Umbilical cord (tissue), 2 donors: ENCODE measurements around the gene MGAM2. TPM values are rescaled to one million over a fixed set of nuclear protein-coding genes. Genes with fewer than 3 reads are reported as not detected.

Experiments used
- DNase-seq: peaks from one replicate; pipeline ENCODE4 v3.0.0-alpha.2; 2015; ENCODE audit warnings: low spot score
- total RNA-seq: library from RNA; depleted of rRNA; stranded (reverse); fragments of >200 nt; gene quantifications from one replicate; pipeline ENCODE4 v1.2.3, GENCODE V29; 2014; ENCODE audit warnings: low replicate concordance; ENCODE audit not compliant: insufficient read depth

Gene MGAM2
- total RNA-seq, 1 donor from 2014 or later = 2.9 TPM

GRCh38 chr7:142175594-142175993, 64.1 kb downstream of the MGAM2 start:
- DNase-seq = no peak

- no peak for DNase-seq
Observed at GRCh38 chr7:142176901-142177300, 65.4 kb downstream of the MGAM2 start.

GRCh38 chr7:142177869-142178268, 66.4 kb downstream of the MGAM2 start:
- DNase-seq = no peak

- no peak for DNase-seq
Observed at GRCh38 chr7:142180426-142180825, 68.9 kb downstream of the MGAM2 start.

DNA sequence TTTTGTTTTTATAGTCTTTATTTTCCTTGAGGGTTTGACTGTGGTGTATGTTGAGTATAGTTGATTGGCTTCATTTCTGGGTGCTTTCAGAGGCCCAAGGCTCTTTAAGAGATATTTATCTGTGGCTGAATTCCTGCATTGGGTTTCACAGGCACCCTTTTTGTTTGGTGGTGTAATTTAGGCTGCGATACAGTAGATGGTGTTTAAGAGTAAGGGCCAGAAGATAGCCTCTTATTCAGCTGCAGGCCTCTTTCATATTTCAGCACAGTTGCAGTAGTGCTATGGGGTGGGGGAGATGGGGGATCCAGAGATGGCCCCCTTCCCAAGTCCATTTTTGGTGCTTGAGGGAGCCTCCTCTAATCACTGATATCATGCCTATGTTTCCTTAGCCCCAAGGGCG, 69.7 kb downstream of the MGAM2 start:
- DNase-seq = no peak

GRCh38 chr7:142181966-142182365, 70.4 kb downstream of the MGAM2 start:
- no peak for DNase-seq

DNA sequence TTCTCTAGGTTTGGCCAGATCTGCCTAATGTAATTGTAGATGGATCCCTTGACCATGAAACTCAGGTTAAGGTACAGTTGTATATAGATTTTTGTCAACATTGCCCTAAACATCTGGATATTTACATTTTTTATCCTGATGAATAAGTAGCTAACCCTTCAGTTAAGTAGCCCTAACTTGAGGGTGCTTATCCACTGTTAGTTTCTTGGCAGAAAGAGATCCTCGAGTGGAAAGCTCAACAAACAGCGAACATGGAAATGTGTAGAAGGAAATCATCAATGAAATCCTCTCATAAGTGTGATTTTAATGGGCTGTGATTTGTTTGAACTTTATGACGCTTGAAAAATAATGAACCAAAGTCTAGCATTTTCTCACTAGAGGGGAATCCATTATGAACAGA, 73.6 kb downstream of the MGAM2 start:
- DNase-seq = no peak

GRCh38 chr7:142185801-142186200, 74.3 kb downstream of the MGAM2 start:
- DNase-seq = no peak

DNA sequence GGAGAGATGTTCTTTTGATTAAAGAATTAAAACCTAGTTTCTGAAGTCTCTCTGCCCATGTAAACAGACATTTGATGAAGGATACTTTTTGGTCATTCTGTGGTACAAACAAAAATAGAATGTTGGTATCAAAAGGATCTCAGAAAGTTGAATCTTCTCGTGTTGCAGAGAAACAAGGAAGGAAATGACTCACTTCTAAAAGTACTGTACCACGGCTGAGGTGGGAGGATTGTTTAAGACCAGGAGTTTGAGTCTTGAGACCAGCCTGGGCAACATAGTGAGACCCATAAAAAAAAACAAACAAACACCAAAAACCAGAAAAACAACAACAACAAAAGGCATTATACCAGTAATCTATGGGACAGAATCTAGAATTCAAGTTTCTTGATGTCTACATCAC, 76.6 kb downstream of the MGAM2 start:
- no peak for DNase-seq

DNA sequence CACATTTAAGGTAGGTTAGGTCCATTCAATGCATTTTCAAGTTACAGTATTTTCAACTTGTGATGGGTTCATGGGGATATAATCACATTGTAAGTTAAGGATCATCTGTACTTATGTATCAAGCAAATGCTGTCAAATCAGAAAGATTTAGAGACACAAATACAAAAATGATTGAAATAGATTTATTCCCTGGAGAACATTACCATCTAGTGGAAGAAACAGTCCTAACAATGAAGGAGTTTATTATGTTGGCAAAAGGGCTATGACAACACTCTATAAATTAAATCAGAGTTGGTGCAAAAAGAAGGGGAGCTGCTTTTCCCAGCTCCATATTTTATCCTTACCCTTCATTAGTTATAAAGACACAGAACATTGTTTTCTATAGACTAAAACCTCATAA, 77.3 kb downstream of the MGAM2 start:
- peak; percentile 4 for DNase-seq

DNA sequence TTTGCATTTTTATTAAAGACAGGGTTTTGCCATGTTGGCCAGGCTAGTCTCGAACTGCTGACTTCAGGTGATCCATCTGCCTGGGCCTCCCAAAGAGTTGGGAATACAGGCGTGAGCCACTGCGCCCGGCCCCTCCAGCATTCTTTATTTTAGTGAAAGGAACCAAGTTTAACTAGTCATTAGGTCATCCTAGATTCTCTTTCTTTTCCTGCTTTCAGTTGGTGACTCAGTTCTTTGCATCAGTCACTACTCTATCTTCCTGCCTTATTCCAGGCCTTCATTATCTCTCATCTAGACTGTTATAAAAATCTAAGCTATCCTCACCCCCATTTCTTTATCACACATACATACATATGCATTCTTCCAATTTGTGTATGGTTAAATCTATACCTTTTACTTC, 82.7 kb downstream of the MGAM2 start:
- DNase-seq = no peak

GRCh38 chr7:142196066-142196840, 84.7 kb downstream of the MGAM2 start:
- no peak for DNase-seq

- DNase-seq = no peak
Observed at GRCh38 chr7:142200206-142200605, 88.7 kb downstream of the MGAM2 start.

DNA sequence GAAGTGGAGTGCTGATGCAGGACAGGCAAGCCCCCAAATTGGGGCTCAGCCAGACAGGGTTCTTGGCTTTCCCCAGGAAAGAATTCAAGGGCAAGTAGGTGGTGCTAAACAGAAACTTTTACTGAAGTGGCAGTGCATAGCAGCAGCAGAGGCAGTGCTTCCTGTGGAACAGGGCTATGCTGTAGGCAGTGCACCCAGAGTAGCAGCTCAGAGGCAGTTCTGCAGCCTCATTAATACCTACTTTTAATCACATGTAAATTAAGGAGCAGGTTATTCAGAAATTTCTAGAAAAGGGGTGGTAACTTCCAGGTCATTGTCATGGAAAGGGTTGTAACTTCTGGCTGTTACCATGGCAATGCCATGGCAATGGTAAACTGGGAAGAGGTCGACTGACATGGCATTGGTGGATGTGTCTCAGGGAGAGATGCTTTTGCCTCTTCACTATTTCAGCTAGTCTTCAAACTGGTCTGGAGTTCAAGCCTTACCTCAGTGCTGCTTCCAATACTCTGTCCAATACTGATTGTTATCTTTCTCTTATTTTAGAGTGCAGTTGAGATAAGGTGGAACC, 117.1 kb downstream of the MGAM2 start:
- no peak for DNase-seq

GRCh38 chr7:142231716-142232115, 120.2 kb downstream of the MGAM2 start:
- DNase-seq = peak; percentile 5

DNA sequence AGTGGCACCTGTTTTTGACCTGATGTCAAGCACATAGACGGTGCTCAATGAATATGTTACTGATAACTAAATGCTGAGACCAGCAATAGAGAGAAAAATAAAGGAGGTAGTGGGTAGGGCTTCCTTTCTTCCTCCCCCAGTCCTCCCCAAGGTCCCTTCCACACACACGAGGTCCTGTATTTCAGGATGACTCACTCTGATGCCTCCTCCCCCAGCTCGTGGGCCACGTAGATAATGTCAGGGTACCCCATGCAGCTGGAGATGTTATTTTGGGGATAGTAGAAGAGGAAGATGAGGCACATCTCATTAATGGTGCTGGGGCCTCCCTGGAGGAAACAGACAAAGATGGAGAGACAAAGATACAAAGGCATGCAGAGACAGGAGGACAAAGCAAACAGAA, 129.0 kb downstream of the MGAM2 start:
- DNase-seq = no peak

GRCh38 chr7:142243823-142244222, 132.3 kb downstream of the MGAM2 start:
- DNase-seq = no peak

DNA sequence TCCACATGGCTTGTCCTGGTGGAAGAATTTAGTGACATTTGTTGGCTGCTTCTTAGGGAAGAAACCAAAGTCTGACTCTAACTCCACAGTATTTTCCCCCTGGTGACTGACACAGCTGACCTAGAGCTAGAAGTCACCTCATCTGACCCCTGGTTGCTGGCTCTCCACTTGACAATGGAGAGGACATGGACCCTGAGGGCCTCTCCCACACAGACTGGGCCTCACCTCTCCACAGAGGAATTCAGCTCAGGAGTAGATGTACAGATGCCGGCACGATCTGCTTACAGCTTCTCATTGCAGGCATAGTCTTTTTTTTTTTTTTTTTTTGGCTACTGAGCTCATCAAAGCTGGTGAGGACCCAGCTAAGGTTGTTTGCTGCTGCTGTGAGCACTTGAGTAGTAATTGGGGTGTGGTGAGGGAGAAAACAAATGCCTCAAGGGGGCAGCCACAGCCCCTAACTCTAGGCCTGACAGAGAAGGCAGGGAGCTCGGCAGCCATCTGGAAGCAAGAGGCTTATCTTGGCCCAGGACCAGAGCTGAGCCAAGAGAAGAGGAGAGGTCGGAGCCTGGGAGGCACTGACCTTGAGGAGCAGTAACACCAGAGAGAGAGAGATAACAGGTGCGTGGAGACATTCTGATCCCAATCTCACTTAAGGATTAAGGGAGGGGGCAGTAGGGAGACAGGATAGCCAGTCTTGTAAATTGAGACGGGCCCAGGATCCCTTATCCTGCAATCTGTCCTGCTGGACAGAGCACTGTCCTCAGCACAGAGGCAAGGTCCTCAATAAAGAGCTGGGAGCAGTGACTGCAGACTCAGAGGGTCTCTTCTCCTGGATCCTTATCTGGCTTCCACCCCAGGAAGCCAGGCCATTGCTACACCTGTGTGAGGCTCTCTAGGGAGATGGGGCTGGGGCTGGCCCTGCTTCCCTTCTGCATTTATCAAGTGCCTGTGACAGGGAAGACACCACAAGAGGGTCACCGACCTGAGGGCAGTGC, 136.9 kb downstream of the MGAM2 start:
- DNase-seq = no peak

DNA sequence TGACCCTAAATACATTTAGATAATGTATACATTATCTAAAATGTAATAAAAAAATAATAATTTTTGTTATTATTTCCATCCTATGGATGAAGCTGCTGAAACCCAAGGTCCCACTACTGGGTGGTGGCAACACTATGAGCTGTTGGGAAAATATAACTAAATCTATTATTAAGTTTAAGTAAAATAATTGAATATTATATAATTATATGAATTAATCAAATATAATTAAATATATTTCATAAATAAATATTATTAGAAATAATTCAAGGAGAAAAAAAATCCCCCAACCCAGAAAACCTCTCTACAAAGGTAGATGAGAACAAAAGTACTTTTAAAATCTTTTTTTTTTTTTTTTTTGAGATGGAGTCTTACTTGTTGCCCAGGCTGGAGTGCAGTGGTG, 138.4 kb downstream of the MGAM2 start:
- no peak for DNase-seq

DNA sequence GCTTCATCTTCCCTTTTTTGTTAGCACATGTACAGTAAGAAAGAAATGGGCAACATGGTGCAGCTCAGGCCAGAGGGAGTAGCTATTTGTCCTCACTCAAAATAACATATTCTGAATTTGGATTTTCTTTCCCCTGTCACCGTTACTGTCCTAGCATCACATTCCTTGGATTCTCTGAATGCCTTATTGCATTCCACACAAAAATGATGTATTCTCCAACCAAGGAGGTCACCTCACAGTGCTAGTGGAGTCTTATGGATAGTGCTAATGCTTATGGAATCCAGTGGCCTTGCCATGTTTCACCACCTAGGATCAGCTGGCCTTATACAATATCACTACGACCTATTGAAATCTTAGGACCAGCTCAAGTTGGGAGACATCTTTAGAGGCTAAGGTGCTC, 139.2 kb downstream of the MGAM2 start:
- DNase-seq = no peak

DNA sequence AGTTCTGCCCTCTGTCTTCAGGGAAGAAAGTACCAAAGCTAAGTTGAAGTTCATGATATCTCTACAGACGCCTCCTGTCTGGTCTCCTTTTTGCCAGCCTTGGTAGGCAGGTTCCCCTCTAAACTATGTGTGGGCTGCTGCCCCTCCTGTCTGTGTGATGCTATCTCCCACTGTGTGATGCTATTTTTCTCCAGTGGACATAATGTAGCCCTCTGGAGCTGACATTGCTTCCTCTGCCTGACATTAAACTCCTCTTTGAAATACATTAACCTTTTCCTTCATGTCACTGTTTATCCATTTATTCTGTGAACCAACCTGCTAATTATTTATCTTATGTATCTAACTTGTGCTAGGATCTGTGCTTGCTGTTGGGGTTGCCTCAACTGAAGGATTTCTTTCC, 146.4 kb downstream of the MGAM2 start, which contains the start of gene PRSS58:
TSS of gene PRSS58 (minus strand) at position 101 of the 400 bp plus-strand sequence. CDS start 351 bp downstream, outside the sequence.
- no peak for DNase-seq
